Activated CD4-positive, CD25-positive, alpha-beta regulatory T cell (primary cell): ENCODE data around the gene SWT1.
A peak's percentile ranks its signal among the peaks of the same experiment; 100 is the strongest.
"Not testable (repeated sequence)": the region's sequence is repeated elsewhere in the genome, so short reads cannot be mapped to it uniquely, and the experiment has no call there.

ENCODE experiments used
- DNase-seq, 4 experiments: peaks; one replicate each; lab custom pipeline; 2025; lab: John Stamatoyannopoulos, UW

Gene SWT1

GRCh38 chr1:185166106-185166505 lies 9.1 kb downstream of the SWT1 start:
- no peak for DNase-seq

GRCh38 chr1:185170291-185170848 lies 13.4 kb downstream of the SWT1 start:
- peak in 1 of 4 experiments; percentile 15 for DNase-seq

GRCh38 chr1:185193756-185194155 lies 36.8 kb downstream of the SWT1 start:
- DNase-seq: no peak

- not testable (repeated sequence) for DNase-seq
Measured at GRCh38 chr1:185198712-185199111, 41.7 kb downstream of the SWT1 start.

GRCh38 chr1:185200889-185201288 lies 43.9 kb downstream of the SWT1 start:
- DNase-seq: no peak

GRCh38 chr1:185207170-185207569 lies 50.2 kb downstream of the SWT1 start:
- no peak for DNase-seq

GRCh38 chr1:185207980-185208602 lies 51.1 kb downstream of the SWT1 start:
- no peak for DNase-seq

GRCh38 chr1:185208626-185209180 lies 51.7 kb downstream of the SWT1 start:
- no peak for DNase-seq

GRCh38 chr1:185209357-185209756 lies 52.4 kb downstream of the SWT1 start:
- DNase-seq: not testable (repeated sequence)

GRCh38 chr1:185213091-185213490 lies 56.1 kb downstream of the SWT1 start:
- DNase-seq: no peak

- no peak for DNase-seq
Measured at GRCh38 chr1:185215911-185216310, 58.9 kb downstream of the SWT1 start.

GRCh38 chr1:185224132-185224531 lies 67.2 kb downstream of the SWT1 start:
- no peak for DNase-seq

- no peak for DNase-seq
Measured at GRCh38 chr1:185227161-185227560, 70.2 kb downstream of the SWT1 start.

GRCh38 chr1:185228979-185229378 lies 72.0 kb downstream of the SWT1 start:
- no peak for DNase-seq

GRCh38 chr1:185229981-185230380 lies 73.0 kb downstream of the SWT1 start:
- no peak for DNase-seq

GRCh38 chr1:185232874-185233273 lies 75.9 kb downstream of the SWT1 start:
- no peak for DNase-seq

- DNase-seq: not testable (repeated sequence)
Measured at GRCh38 chr1:185234183-185234582, 77.2 kb downstream of the SWT1 start.

GRCh38 chr1:185237176-185237575 lies 80.2 kb downstream of the SWT1 start:
- not testable (repeated sequence) for DNase-seq

- DNase-seq: no peak
Measured at GRCh38 chr1:185237661-185238060, 80.7 kb downstream of the SWT1 start.

- DNase-seq: no peak
Measured at GRCh38 chr1:185238447-185238846, 81.5 kb downstream of the SWT1 start.

GRCh38 chr1:185239861-185240260 lies 82.9 kb downstream of the SWT1 start:
- DNase-seq: no peak

GRCh38 chr1:185241127-185241526 lies 84.2 kb downstream of the SWT1 start:
- no peak for DNase-seq

- peak in 3 of 4 experiments; percentile 2 to 50 (median 18) for DNase-seq
Measured at GRCh38 chr1:185244015-185244747, 87.2 kb downstream of the SWT1 start.
